GM12878 (cell line): ENCODE data around the gene C20orf96. TPM values are rescaled to one million over a fixed set of nuclear protein-coding genes. Genes with fewer than 3 reads are reported as not detected.

ENCODE experiments used
- CHD1 ChIP-seq: IDR thresholded peaks from 2 replicates; pipeline ENCODE4 v1.6.1; 2012; ENCODE audit warnings: low read depth, low read length, improper control_type of control experiment
- MEF2B ChIP-seq: fragments of 450-650 bp; IDR thresholded peaks from 2 replicates; pipeline ENCODE4 v1.6.1; 2018; ENCODE audit warnings: mild to moderate bottlenecking, moderate library complexity; ENCODE audit not compliant: partially characterized antibody, poor library complexity, severe bottlenecking
- NRF1 ChIP-seq: conservative IDR thresholded peaks from 2 replicates; pipeline ENCODE4 v1.6.1; 2011; ENCODE audit warnings: mild to moderate bottlenecking, low read depth, low read length, improper control_type of control experiment
- PRDM15 ChIP-seq: fragments of 450-650 bp; formaldehyde crosslinking; IDR thresholded peaks from 2 replicates; pipeline ENCODE4 v1.4.0; 2020; ENCODE audit warnings: mild to moderate bottlenecking, moderate library complexity
- SREBF1 ChIP-seq: IDR thresholded peaks from 2 replicates; pipeline ENCODE4 v1.6.1; 2012; ENCODE audit warnings: mild to moderate bottlenecking, low read length
- TCF7 ChIP-seq: IDR thresholded peaks from 2 replicates; pipeline ENCODE4 v1.6.1; 2014; ENCODE audit warnings: antibody characterized with exemption, borderline replicate concordance
- polyA plus RNA-seq, 11 experiments: library from polyadenylated mRNA; depleted of rRNA in 4 of 11; unstranded in 6 of 11; stranded (reverse) in 5 of 11; fragments of >200 nt; fragmentation: Nextera tagmentation in 4 of 11; fragmentation: Illumina TruSeq in 1 of 11; extraction: Ambion mirVana in 4 of 11; extraction: Trizol in 1 of 11; gene quantifications; 1 replicate in 1 of 11; 2 replicates in 10 of 11; pipeline versions ENCODE4 v1.2.1 to v1.2.3, GENCODE V29; 2011 to 2016; ENCODE audit warnings: inconsistent platforms in 2 of 11, missing spikeins in 2 of 11, low read depth in 1 of 11
- total RNA-seq, 4 experiments: library from RNA; depleted of rRNA in 3 of 4; stranded (reverse); fragments of >200 nt in 3 of 4; fragmentation: Illumina TruSeq in 1 of 4; extraction: Trizol in 1 of 4; gene quantifications; 2 replicates each; pipeline versions ENCODE4 v1.2.1 to v1.2.3, GENCODE V29; 2013 to 2021
- TF ChIP-seq, protein P1 (sequence below): fragments of 450-650 bp; formaldehyde crosslinking; IDR thresholded peaks from 2 replicates; pipeline ENCODE4 v1.5.0; 2022; ENCODE audit warnings: mild to moderate bottlenecking, missing genetic modification characterization

The C20orf96 gene
- total and polyA plus RNA-seq, 10 of the 15 experiments (the other 5 are each of a cell fraction or from before 2014, with no cell fraction given) = 1.4 to 8.6 (median 5.9) TPM

GRCh38 chr20:316316-317068 is 25.9 kb upstream of the C20orf96 start (continued):
- TF ChIP-seq PRDM15 = no peak
- TF ChIP-seq MEF2B = no peak
- no peak for TF ChIP-seq NRF1
- TF ChIP-seq, protein P1, sequence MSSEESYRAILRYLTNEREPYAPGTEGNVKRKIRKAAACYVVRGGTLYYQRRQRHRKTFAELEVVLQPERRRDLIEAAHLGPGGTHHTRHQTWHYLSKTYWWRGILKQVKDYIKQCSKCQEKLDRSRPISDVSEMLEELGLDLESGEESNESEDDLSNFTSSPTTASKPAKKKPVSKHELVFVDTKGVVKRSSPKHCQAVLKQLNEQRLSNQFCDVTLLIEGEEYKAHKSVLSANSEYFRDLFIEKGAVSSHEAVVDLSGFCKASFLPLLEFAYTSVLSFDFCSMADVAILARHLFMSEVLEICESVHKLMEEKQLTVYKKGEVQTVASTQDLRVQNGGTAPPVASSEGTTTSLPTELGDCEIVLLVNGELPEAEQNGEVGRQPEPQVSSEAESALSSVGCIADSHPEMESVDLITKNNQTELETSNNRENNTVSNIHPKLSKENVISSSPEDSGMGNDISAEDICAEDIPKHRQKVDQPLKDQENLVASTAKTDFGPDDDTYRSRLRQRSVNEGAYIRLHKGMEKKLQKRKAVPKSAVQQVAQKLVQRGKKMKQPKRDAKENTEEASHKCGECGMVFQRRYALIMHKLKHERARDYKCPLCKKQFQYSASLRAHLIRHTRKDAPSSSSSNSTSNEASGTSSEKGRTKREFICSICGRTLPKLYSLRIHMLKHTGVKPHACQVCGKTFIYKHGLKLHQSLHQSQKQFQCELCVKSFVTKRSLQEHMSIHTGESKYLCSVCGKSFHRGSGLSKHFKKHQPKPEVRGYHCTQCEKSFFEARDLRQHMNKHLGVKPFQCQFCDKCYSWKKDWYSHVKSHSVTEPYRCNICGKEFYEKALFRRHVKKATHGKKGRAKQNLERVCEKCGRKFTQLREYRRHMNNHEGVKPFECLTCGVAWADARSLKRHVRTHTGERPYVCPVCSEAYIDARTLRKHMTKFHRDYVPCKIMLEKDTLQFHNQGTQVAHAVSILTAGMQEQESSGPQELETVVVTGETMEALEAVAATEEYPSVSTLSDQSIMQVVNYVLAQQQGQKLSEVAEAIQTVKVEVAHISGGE (CRISPR knock-in tag) = no peak
- TF ChIP-seq CHD1 = no peak
- no peak for TF ChIP-seq TCF7
- no peak for TF ChIP-seq SREBF1
